Sigmoid colon (tissue), 3 donors: ENCODE data around the gene CPM.

ENCODE experiments used
- CTCF ChIP-seq, 4 experiments: fragments of 450-650 bp in 3 of 4; fragments of 200-600 bp in 1 of 4; IDR thresholded peaks; one replicate each; pipeline ENCODE4 v1.5.1; 2016 to 2019; ENCODE audit warnings: antibody characterized with exemption in 4 of 4, mild to moderate bottlenecking in 3 of 4, moderate library complexity in 2 of 4
- POLR2A ChIP-seq, 2 donors: fragments of 450-650 bp; IDR thresholded peaks; one replicate each; pipeline ENCODE4 v1.6.1; 2016; ENCODE audit warnings: antibody characterized with exemption in 2 of 2, mild to moderate bottlenecking in 2 of 2, moderate library complexity in 2 of 2

- TF ChIP-seq CTCF (IDR thresholded peaks at IDR 0.05) (no peak), POLR2A (IDR thresholded peaks at IDR 0.05) (no peak)
These were observed 17.9 kb downstream of the CPM start for GRCh38 chr12:68915055-68915454.
